HEK293 (cell line): ENCODE results near the gene METTL6.

ENCODE experiments used
- HOXC10 ChIP-seq: sonication (generic); formaldehyde crosslinking; IDR thresholded peaks from 2 replicates; pipeline ENCODE4 v1.8.1; 2023; ENCODE audit warnings: mild to moderate bottlenecking, missing genetic modification reagents
- KLF8 ChIP-seq: fragments of 450-650 bp; formaldehyde crosslinking; IDR thresholded peaks from 2 replicates; pipeline ENCODE4 v1.5.1; 2016; ENCODE audit warnings: missing biosample characterization, missing genetic modification characterization
- OVOL3 ChIP-seq: fragments of 450-650 bp; formaldehyde crosslinking; IDR thresholded peaks from 2 replicates; pipeline ENCODE4 v1.5.1; 2016; ENCODE audit warnings: missing biosample characterization, missing genetic modification characterization
- PATZ1 ChIP-seq: fragments of 450-650 bp; formaldehyde crosslinking; IDR thresholded peaks from 2 replicates; pipeline ENCODE4 v1.5.1; 2016; ENCODE audit warnings: missing biosample characterization, missing genetic modification characterization
- PRDM10 ChIP-seq: fragments of 450-650 bp; formaldehyde crosslinking; IDR thresholded peaks from 2 replicates; pipeline ENCODE4 v1.5.1; 2016; ENCODE audit warnings: missing biosample characterization, missing genetic modification characterization
- SCRT1 ChIP-seq: fragments of 450-650 bp; formaldehyde crosslinking; IDR thresholded peaks from 2 replicates; pipeline ENCODE4 v1.5.1; 2016; ENCODE audit warnings: missing biosample characterization, missing genetic modification characterization, borderline replicate concordance
- SP2 ChIP-seq: fragments of 450-650 bp; formaldehyde crosslinking; IDR thresholded peaks from 2 replicates; pipeline ENCODE4 v1.5.1; 2016; ENCODE audit warnings: missing biosample characterization, missing genetic modification characterization
- TSHZ1 ChIP-seq: fragments of 450-650 bp; formaldehyde crosslinking; IDR thresholded peaks from 2 replicates; pipeline ENCODE4 v1.5.1; 2016; ENCODE audit warnings: missing biosample characterization, missing genetic modification characterization, borderline replicate concordance
- WT1 ChIP-seq: fragments of 450-650 bp; formaldehyde crosslinking; IDR thresholded peaks from 2 replicates; pipeline ENCODE4 v1.5.1; 2016; ENCODE audit warnings: missing biosample characterization, missing genetic modification characterization
- YY1 ChIP-seq: fragments of 450-650 bp; formaldehyde crosslinking; IDR thresholded peaks from 2 replicates; pipeline ENCODE4 v1.5.1; 2018; ENCODE audit warnings: missing biosample characterization, missing genetic modification characterization
- ZBTB26 ChIP-seq: fragments of 450-650 bp; formaldehyde crosslinking; optimal IDR thresholded peaks from 2 replicates; pipeline ENCODE3; 2016; ENCODE audit warnings: missing biosample characterization, mild to moderate bottlenecking, missing genetic modification characterization
- ZNF114 ChIP-seq: fragments of 450-650 bp; formaldehyde crosslinking; IDR thresholded peaks from 2 replicates; pipeline ENCODE4 v1.5.0; 2017; ENCODE audit warnings: missing biosample characterization, missing genetic modification characterization
- ZNF140 ChIP-seq: fragments of 450-650 bp; formaldehyde crosslinking; IDR thresholded peaks from 2 replicates; pipeline ENCODE4 v1.5.1; 2016; ENCODE audit warnings: missing biosample characterization, missing genetic modification characterization
- ZNF2 ChIP-seq: fragments of 450-650 bp; formaldehyde crosslinking; IDR thresholded peaks from 2 replicates; pipeline ENCODE4 v1.5.1; 2016; ENCODE audit warnings: missing biosample characterization, missing genetic modification characterization
- ZNF223 ChIP-seq: fragments of 450-650 bp; formaldehyde crosslinking; IDR thresholded peaks from 2 replicates; pipeline ENCODE4 v1.5.1; 2016; ENCODE audit warnings: missing biosample characterization, missing genetic modification characterization
- ZNF292 ChIP-seq: fragments of 450-650 bp; formaldehyde crosslinking; IDR thresholded peaks from 2 replicates; pipeline ENCODE4 v1.5.1; 2016; ENCODE audit warnings: low read depth, missing biosample characterization, missing genetic modification characterization, borderline replicate concordance
- ZNF366 ChIP-seq: fragments of 450-650 bp; formaldehyde crosslinking; conservative IDR thresholded peaks from 2 replicates; pipeline ENCODE4 v1.5.1; 2016; ENCODE audit warnings: missing biosample characterization, missing genetic modification characterization
- ZNF416 ChIP-seq: fragments of 450-650 bp; formaldehyde crosslinking; IDR thresholded peaks from 2 replicates; pipeline ENCODE4 v1.5.1; 2016; ENCODE audit warnings: missing biosample characterization, missing genetic modification characterization
- ZNF426 ChIP-seq: fragments of 450-650 bp; formaldehyde crosslinking; IDR thresholded peaks from 2 replicates; pipeline ENCODE4 v1.5.1; 2017; ENCODE audit warnings: missing biosample characterization, missing genetic modification characterization, mild to moderate bottlenecking, inconsistent platforms, moderate library complexity
- ZNF488 ChIP-seq: fragments of 450-650 bp; formaldehyde crosslinking; IDR thresholded peaks from 2 replicates; pipeline ENCODE4 v1.5.1; 2016; ENCODE audit warnings: missing biosample characterization, missing genetic modification characterization
- ZNF513 ChIP-seq: fragments of 450-650 bp; IDR thresholded peaks from 2 replicates; pipeline ENCODE4 v1.5.1; 2018; ENCODE audit warnings: missing biosample characterization, missing genetic modification characterization
- ZNF558 ChIP-seq: fragments of 450-650 bp; formaldehyde crosslinking; IDR thresholded peaks from 2 replicates; pipeline ENCODE4 v1.5.1; 2016; ENCODE audit warnings: missing biosample characterization, missing genetic modification characterization
- ZNF561 ChIP-seq: fragments of 450-650 bp; IDR thresholded peaks from 2 replicates; pipeline ENCODE4 v1.5.1; 2018; ENCODE audit warnings: missing biosample characterization, missing genetic modification characterization, borderline replicate concordance
- ZNF776 ChIP-seq: fragments of 450-650 bp; formaldehyde crosslinking; IDR thresholded peaks from 2 replicates; pipeline ENCODE4 v1.5.0; 2017; ENCODE audit warnings: missing biosample characterization, missing genetic modification characterization, borderline replicate concordance
- ZSCAN4 ChIP-seq: fragments of 450-650 bp; formaldehyde crosslinking; IDR thresholded peaks from 2 replicates; pipeline ENCODE4 v1.5.1; 2017; ENCODE audit warnings: missing biosample characterization, missing genetic modification characterization

The METTL6 gene

GRCh38 chr3:15427182-15427880 lies at the start of gene METTL6, which contains the start of gene EAF1 (continued):
- no peak for TF ChIP-seq ZNF426 (tag by site-specific recombination)
- TF ChIP-seq WT1, result no peak
- TF ChIP-seq SP2, result peak; percentile 80
- no peak for TF ChIP-seq ZNF114 (tag by site-specific recombination)
- no peak for TF ChIP-seq ZNF223 (tag by site-specific recombination)
- TF ChIP-seq YY1 (tag by site-specific recombination), result peak; percentile 84
- TF ChIP-seq ZSCAN4 (tag by site-specific recombination), result no peak
- TF ChIP-seq ZNF140, result no peak
- TF ChIP-seq ZNF366 (tag by site-specific recombination), result no peak
- no peak for TF ChIP-seq HOXC10
- peak; percentile 35 for TF ChIP-seq ZBTB26 (tag by site-specific recombination)
- TF ChIP-seq ZNF776 (tag by site-specific recombination), result no peak
- no peak for TF ChIP-seq ZNF488 (tag by site-specific recombination)
- TF ChIP-seq PATZ1 (tag by site-specific recombination), result 0 out of 2 replicates have a peak, but pooled peaks have one; percentile 24
- TF ChIP-seq TSHZ1 (tag by site-specific recombination), result no peak
- no peak for TF ChIP-seq OVOL3
- peak; percentile 77; the same call in 1 of the 2 replicates for TF ChIP-seq ZNF561
- TF ChIP-seq ZNF558, result no peak
- TF ChIP-seq KLF8 (tag by site-specific recombination), result peak; percentile 56; the same call in 1 of the 2 replicates
- no peak for TF ChIP-seq ZNF416 (tag by site-specific recombination)
- TF ChIP-seq ZNF2 (tag by site-specific recombination), result no peak
- no peak for TF ChIP-seq SCRT1 (tag by site-specific recombination)
- TF ChIP-seq ZNF513 (tag by site-specific recombination), result no peak
- TF ChIP-seq PRDM10 (tag by site-specific recombination), result peak; percentile 25; the same call in 1 of the 2 replicates
- no peak for TF ChIP-seq ZNF292 (tag by site-specific recombination)
